GM19239 (cell line): Measurements from ENCODE around the gene MDH2.
"Not testable (repeated sequence)": the region's sequence is repeated elsewhere in the genome, so short reads cannot be mapped to it uniquely, and the experiment has no call there.

ENCODE experiments used
- DNase-seq: peaks from one replicate; pipeline ENCODE4 v3.0.0; 2011; ENCODE audit warnings: low spot score; ENCODE audit not compliant: insufficient read length
- FAIRE-seq: peaks from 2 replicates; lab custom pipeline; 2011; peaks lifted over from hg19 to GRCh38; lab: Jason Lieb, UNC

Gene MDH2

GRCh38 chr7:76044375-76044865 is 3.5 kb upstream of the MDH2 start:
- FAIRE-seq (no peak), DNase-seq (no peak)

GRCh38 chr7:76047305-76047810 is 548 bp upstream of the MDH2 start:
- FAIRE-seq (no peak), DNase-seq (no peak)

GRCh38 chr7:76048668-76048988 is 722 bp downstream of the MDH2 start:
- peak; percentile 28 for FAIRE-seq
- DNase-seq = no peak

GRCh38 chr7:76049295-76049694 is 1.4 kb downstream of the MDH2 start:
- FAIRE-seq = no peak
- DNase-seq = no peak

- DNase-seq = no peak
- FAIRE-seq = no peak
Observed at GRCh38 chr7:76050545-76050944, 2.6 kb downstream of the MDH2 start.

- FAIRE-seq (no peak), DNase-seq (no peak)
Observed at GRCh38 chr7:76051840-76052239, 3.9 kb downstream of the MDH2 start.

GRCh38 chr7:76052681-76053080 is 4.8 kb downstream of the MDH2 start:
- not testable (repeated sequence) for DNase-seq, FAIRE-seq

GRCh38 chr7:76053461-76053860 is 5.6 kb downstream of the MDH2 start:
- DNase-seq (no peak), FAIRE-seq (no peak)

- FAIRE-seq (no peak), DNase-seq (no peak)
Observed at GRCh38 chr7:76054123-76055120, 6.5 kb downstream of the MDH2 start.

- no peak for FAIRE-seq
Observed at GRCh38 chr7:76056241-76056640, 8.3 kb downstream of the MDH2 start.

GRCh38 chr7:76057103-76057812 is 9.4 kb downstream of the MDH2 start:
- FAIRE-seq = no peak
- DNase-seq = no peak

More at GRCh38 chr7:76056241-76056640, 8.3 kb downstream of the MDH2 start:
- DNase-seq = no peak

- FAIRE-seq (no peak), DNase-seq (no peak)
Observed at GRCh38 chr7:76057813-76058145, 9.9 kb downstream of the MDH2 start.

GRCh38 chr7:76058745-76059144 is 10.8 kb downstream of the MDH2 start:
- FAIRE-seq, DNase-seq: not testable (repeated sequence)

- no peak for FAIRE-seq
- DNase-seq = no peak
Observed at GRCh38 chr7:76060842-76061241, 12.9 kb downstream of the MDH2 start.

- FAIRE-seq (no peak), DNase-seq (no peak)
Observed at GRCh38 chr7:76062254-76062653, 14.3 kb downstream of the MDH2 start.

- FAIRE-seq (no peak), DNase-seq (no peak)
Observed at GRCh38 chr7:76063114-76063513, 15.2 kb downstream of the MDH2 start.

GRCh38 chr7:76063525-76063924 is 15.6 kb downstream of the MDH2 start:
- DNase-seq (no peak), FAIRE-seq (no peak)

- no peak for DNase-seq
- FAIRE-seq = no peak
Observed at GRCh38 chr7:76064208-76064970, 16.5 kb downstream of the MDH2 start.

GRCh38 chr7:76065016-76065612 is 17.2 kb downstream of the MDH2 start:
- no peak for DNase-seq
- no peak for FAIRE-seq
